GM10266 (cell line): Measurements from ENCODE around the gene KRT14.
"Not testable (repeated sequence)": the region's sequence is repeated elsewhere in the genome, so short reads cannot be mapped to it uniquely, and the experiment has no call there.

Experiments
- DNase-seq: peaks from one replicate; pipeline ENCODE4 v3.0.0; 2012; ENCODE audit errors: extremely low spot score
- TF ChIP-seq, protein P1 (sequence below): IDR thresholded peaks from 2 replicates; pipeline ENCODE4 v1.5.1; 2012; ENCODE audit warnings: mild to moderate bottlenecking, low read depth; ENCODE audit not compliant: control insufficient read depth, insufficient read depth; ENCODE audit errors: missing control alignments

The KRT14 gene

DNA sequence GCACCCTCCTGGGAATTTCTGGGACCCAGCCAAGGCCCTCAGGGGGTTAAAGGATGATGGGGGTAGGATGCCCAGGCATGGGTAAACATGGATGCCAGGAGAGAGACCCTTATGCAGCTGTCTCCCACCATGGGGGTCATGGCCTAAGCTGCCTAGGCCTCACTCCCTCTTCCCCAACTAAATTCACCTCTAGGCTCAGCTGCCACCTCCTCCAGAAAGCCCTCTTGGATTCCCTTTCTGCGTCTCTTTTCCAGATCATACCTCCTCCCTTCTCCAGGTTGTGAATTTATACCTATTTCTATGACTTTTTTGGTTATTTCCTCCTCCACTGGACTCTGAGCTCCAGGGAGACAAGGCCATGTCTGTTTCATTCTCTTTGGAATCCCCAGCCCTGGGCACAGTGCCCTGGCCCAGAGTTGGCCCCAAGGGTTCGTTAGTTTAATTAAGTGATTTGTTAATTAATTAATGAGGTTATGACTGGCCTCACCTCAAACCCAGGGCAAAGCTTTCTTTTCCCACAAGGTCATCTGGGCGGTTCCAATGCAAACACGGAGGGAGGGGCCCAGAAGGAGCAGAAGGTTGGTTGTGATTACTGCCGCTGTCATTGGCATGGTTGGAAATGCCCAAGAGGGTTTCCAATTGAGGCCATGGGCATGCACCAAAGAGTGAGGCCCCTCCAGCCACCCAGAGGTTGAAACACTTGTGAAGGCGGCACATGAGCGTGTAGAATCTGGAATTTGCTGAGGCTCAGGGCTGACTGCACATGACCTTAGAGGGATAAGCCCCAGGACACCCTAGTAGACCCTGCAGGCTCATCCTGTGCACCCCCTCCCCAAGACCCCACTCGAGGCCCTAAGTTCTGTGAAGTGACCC is 44.6 kb upstream of the KRT14 start:
- DNase-seq: no peak
- TF ChIP-seq, protein P1, sequence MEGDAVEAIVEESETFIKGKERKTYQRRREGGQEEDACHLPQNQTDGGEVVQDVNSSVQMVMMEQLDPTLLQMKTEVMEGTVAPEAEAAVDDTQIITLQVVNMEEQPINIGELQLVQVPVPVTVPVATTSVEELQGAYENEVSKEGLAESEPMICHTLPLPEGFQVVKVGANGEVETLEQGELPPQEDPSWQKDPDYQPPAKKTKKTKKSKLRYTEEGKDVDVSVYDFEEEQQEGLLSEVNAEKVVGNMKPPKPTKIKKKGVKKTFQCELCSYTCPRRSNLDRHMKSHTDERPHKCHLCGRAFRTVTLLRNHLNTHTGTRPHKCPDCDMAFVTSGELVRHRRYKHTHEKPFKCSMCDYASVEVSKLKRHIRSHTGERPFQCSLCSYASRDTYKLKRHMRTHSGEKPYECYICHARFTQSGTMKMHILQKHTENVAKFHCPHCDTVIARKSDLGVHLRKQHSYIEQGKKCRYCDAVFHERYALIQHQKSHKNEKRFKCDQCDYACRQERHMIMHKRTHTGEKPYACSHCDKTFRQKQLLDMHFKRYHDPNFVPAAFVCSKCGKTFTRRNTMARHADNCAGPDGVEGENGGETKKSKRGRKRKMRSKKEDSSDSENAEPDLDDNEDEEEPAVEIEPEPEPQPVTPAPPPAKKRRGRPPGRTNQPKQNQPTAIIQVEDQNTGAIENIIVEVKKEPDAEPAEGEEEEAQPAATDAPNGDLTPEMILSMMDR: no peak

DNA sequence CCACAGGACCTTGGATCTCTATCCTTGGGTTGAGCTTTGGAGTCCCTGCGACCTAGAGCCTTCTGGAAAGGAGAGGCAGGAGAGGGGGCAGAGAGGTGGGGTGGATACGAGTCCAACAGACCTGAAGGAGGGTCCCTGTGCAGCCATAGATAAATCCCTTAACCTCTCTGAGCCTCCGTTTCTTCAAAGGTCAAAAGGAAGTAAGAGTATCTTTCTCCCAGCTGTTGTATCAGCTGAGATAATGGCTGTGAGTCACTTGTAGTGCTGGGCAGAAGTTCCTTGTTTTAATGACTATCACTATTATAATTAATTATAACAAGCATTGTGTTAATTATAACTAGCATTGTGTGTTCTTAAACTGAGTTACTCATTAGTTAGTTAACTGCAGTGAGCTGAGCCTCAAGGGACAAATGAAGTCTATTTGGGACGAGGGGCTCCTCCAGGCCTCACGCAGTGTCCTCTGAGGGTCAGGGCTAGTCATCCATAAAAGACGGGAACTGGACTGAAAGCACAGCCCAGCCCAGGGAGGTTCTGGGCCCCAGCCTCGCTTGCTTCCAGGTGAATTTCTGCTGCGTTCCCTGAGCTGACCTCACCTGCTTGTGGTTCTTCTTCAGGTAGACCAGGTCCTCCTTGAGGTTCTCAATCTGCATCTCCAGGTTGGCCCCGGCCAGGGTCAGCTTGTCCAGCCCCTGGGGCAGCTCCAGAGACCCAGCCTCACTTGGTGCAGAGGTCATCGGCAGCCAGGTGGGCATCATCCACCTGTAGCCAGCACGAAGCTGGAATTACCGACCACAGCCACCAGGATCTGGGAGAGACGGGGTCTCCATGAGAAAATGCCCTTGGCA is 43.4 kb upstream of the KRT14 start:
- TF ChIP-seq, protein P1: no peak
- no peak for DNase-seq

DNA sequence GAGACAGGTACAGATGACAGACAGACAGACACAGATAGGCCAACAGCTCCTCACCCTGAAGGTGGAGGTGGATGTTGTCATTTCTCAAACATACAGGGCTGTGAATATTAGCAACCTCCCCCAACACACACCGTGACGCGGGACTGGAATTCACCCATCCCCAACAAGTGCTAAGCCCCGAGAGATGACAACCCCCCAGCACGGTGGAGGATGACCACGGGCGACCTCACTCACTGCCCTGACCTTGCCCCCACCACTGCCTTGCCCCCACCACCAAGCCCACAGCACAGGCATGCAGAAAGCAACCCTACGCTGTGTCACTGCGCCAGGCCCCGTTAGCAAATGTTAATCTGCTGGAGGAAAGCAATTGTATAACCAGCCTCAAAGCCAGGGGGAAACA is 42.6 kb upstream of the KRT14 start:
- TF ChIP-seq, protein P1: no peak
- DNase-seq: no peak

DNA sequence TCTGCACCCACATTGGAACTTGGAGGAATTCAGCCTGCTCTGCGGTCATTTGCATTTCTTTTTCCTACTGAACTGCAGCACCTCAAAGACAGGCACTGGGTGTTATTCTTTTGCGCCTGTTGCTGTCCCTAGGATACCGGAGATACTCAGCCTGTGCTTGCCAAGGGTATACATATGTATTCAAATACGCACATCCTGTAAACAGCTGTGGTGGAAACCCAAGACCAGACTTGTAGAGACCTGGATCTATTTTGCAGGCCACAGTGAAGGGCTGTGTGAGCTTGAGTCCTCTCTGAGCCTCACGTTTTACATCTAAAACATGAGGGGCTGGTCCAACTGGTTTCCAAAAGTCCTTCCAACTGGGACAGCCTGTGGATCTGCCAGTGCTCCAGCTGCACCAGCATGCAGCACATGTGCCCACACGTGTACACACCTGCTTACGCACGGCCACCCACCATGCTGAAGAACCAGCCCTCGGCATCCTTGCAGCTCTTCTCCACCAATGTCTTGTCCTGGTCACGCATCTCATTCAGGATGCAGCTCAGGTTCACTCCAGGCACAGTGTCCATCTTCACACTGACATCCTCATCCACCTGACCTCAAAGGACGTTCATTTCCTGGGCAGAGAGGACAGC is 42.0 kb upstream of the KRT14 start:
- not testable (repeated sequence) for DNase-seq

DNA sequence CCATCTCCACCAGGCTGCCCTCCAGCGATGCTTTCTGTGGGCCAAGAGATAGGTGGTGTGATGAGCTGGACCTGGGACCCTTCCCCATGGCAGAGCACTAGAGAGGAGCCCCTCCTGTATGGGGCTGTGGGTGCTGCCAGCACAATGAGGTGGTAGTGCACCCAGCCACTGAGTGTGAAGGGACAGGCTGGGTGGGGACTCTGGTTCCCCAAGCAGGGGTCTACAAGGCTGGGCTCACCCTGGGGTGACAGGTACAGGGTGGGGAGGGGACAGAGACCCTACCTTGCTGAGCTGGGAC is 41.3 kb upstream of the KRT14 start:
- not testable (repeated sequence) for DNase-seq

DNA sequence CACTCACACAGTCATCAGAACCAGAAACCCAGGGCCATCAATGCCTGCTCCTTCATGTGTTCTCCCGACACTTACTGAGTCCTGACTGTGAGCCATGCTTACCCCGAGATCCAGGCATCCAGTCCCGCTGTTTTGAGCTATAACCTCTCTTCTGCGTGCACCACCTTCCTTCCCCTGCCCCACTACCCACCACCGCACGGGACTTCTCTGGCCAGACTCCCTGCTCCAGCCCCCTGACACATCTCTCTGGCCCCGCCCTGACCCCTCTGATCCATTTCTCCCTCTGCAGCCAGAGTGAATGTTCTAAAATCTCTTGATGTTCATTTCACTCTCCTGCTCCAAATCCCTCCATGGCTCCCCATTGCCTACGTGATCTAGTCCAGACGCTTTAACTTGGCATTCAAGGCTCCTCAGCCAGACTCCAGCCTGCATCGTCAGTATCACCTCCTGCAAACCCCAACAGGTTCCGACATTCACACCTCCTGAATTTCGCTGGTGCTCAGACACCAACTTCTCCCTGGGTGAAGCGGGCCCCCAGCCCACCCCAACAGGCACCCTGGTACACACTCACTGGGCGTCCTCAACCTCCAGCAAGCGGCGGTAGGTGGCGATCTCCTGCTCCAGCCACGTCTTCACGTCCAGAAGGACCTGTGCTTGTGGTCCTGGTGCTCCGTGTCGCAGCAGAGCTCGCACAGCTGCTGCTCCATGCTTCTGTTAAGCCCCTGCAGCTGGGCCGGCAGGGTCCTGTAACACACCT is 40.8 kb upstream of the KRT14 start:
- TF ChIP-seq, protein P1: no peak
- no peak for DNase-seq

DNA sequence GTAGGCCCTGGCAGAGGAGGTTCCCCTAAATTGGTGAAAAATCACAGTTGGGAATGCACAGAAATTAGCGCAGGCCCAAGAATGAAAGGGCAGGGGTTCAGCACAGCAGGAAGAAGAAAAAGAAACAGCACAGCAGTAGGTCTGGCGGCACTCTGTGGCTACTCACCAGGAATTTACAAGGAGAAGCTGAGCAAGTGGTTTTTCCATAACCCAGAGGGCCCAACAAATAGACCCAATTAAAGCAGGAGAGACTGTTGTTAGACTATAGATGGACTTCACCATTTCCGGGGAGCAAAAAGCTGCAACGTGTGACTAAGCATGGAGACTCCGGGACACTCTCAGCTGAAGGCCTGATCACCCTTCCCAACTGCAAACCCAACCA is 40.2 kb upstream of the KRT14 start:
- DNase-seq: not testable (repeated sequence)

DNA sequence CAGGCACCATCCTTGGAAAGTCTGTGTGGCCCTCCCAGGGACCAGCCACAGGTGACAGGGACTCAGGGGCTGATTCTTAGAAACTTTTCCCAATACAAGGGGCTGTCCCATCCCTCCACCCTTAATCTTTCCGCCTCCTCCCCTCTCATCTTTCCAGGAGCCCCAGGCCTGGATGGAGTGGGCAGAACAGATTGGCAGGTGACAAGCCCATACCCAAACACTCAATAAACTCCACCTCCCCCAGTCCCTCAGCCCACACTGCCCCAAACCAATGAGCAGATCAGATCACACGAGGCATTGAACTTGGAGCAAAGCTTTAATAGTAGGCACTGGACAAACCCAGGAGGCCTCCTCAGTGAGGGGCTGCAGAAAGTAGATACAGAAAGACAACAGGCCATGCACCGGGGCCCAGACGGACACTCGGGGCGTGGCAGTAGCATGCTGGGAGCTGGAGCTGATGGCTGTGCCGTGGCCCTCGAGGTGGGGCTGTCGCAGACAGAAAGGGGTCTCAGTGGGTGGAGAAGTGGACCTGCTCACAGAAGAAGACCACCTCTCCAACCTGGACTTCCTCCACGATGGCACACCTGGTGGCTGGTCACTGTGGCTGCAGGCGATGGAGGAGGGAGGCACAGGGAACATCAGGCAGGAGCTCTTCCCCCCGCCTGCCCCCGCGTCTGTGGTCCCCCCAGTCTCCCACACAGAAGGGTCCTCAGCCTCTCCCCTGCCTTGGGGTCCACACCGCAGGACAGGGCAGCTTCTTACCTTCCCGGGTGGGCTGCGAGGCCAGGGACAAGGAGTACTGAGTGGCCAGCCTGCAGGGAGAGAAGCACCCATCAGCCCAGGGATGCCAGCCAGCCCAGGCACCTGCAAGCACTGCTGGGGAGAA is 39.6 kb upstream of the KRT14 start:
- DNase-seq: not testable (repeated sequence)
